GM12892 (cell line): ENCODE measurements around the gene INPP4A.

Experiments used
- DNase-seq: peaks from one replicate; pipeline ENCODE4 v3.0.0; 2011; ENCODE audit not compliant: insufficient read length
- FAIRE-seq: peaks from 2 replicates; lab custom pipeline; 2011; peaks lifted over from hg19 to GRCh38; lab: Jason Lieb, UNC
- POLR2A ChIP-seq: IDR thresholded peaks from 2 replicates; pipeline ENCODE4 v1.6.1; 2011; ENCODE audit warnings: low read depth, low read length, control low read depth
- POLR2AphosphoS5 ChIP-seq: IDR thresholded peaks from 2 replicates; pipeline ENCODE4 v1.6.1; 2011; ENCODE audit warnings: low read depth, low read length, control low read depth
- TAF1 ChIP-seq: IDR thresholded peaks from 2 replicates; pipeline ENCODE4 v1.6.1; 2011; ENCODE audit warnings: low read depth, mild to moderate bottlenecking, control low read depth, low read length, borderline replicate concordance

The INPP4A gene

GRCh38 chr2:98484652-98485452, 40.2 kb downstream of the INPP4A start:
- DNase-seq = no peak
- FAIRE-seq = peak; percentile 67
- no peak for TF ChIP-seq POLR2AphosphoS5
- no peak for TF ChIP-seq POLR2A
- TF ChIP-seq TAF1 = no peak

DNA sequence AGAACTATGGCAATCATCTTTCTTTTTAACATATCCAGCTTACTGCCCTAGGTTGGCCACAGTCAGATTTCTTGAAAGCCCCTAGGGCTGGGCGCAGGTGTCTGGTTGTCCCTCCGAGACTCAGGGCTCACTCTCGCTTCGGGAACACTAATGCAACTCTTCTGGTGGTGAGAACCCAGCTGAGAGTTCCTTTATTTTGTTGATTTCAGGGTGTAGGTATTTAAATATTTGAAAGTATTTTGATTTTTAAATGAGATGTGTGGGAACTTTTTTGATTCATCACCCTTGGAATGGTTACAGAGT, 40.7 kb downstream of the INPP4A start:
- FAIRE-seq (no peak), DNase-seq (no peak)

GRCh38 chr2:98486374-98486981, 41.8 kb downstream of the INPP4A start:
- no peak for DNase-seq
- FAIRE-seq = peak; percentile 33
- TF ChIP-seq TAF1 = no peak
- peak; percentile 31; the same call in 1 of the 2 replicates for TF ChIP-seq POLR2A
- no peak; the same call in none of the 2 replicates for TF ChIP-seq POLR2AphosphoS5

More for the DNA sequence above, 40.7 kb downstream of the INPP4A start:
- TF ChIP-seq POLR2AphosphoS5 (no peak), POLR2A (no peak), TAF1 (no peak)

GRCh38 chr2:98487101-98487805, 42.6 kb downstream of the INPP4A start:
- FAIRE-seq = no peak
- DNase-seq = no peak
- TF ChIP-seq TAF1 = no peak
- TF ChIP-seq POLR2AphosphoS5 = no peak
- 0 out of 2 replicates have a peak, but pooled peaks have one; percentile 12 for TF ChIP-seq POLR2A

DNA sequence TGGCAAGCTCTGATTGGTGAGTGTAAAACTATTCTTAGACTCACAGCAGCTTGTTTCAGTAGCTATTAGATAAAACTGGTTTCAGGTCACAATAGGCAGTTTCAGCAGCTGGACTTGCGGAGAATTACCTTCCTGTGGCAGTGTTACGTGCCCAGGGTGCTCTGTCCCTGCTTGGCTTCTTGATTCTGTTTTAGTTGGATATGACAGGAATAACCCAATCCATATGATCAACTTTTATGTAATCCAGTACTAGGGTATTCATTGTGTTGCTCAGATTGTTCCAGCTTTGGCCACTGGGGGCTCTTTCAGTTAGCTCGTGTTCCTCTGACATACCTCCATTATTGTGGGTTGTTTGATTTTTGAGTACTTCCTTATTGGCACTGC, 43.1 kb downstream of the INPP4A start:
- FAIRE-seq = peak; percentile 93
- TF ChIP-seq POLR2AphosphoS5 (peak; percentile 52; the same call in 1 of the 2 replicates), TAF1 (no peak), POLR2A (0 out of 2 replicates have a peak, but pooled peaks have one; percentile 37)
- no peak for DNase-seq

- FAIRE-seq (no peak), DNase-seq (no peak)
- TF ChIP-seq POLR2AphosphoS5 = no peak
- TF ChIP-seq TAF1 = no peak
Measured at GRCh38 chr2:98488252-98488651, 43.6 kb downstream of the INPP4A start.

DNA sequence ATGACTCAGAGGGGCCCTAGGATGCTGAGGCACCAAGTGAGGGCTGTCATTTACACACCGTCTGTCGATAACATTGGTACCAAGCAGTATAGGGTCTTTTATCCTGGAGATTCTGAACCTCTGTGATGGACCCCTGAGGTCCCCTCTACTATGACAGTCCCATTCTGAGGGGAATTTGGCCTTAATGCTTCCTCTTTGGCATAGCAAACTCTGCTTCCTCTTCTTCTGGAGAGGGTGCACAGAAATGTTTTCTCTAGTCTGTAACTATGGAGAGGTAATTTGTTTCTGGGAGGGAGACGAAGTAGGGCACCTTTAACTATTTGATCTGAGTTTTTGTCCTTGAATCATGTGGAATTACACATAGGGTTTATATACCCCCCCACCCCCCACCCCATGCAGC, 44.8 kb downstream of the INPP4A start:
- TF ChIP-seq POLR2AphosphoS5 (no peak), POLR2A (no peak), TAF1 (no peak)
- no peak for FAIRE-seq

DNA sequence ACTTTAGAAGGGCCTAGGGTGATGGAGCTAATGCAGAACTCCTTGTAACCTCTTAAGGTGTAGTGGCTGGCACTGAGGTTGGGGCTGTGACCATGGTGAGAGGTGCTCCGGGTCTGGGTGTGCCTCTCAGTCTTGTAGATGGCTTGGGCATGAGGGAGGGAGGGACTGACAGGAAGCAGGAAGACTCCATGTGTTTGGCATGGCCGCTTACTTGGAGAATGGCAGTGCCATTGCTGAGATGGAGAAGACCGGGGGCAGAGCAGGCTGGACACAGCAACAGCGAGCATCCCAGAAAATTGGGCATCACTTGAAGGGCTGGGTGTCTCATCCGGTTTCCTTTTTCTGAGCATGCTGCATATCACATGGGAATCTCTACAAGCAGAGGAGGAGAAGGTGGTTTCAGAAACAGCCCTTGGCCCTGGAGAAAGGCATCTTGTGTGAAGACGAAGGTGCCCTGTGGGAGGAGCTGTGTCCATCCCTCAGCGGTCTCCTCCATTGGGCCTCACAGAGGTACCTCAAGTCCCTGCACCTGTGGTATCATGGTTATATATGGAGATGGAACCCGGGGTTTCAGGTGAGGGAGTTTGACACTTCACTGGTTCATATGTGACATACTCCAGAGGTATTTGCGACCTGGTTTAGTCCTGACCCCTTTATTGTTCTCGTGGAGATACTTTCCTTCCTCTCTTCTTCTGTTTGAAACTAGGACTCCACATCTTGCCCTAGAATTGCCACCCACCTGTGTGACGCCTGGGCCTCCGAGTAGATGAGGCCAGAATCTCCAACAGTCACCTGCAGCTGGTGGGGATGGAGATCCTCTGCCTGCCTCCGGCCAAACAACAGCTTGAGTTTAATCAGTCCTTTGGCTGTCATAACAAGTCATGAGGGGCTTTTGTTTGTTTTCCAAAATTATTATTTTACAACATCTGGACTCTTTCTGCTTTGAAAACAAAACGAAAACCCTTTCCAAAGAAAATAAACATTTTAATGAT, 45.6 kb downstream of the INPP4A start:
- no peak for FAIRE-seq
- TF ChIP-seq POLR2A = no peak
- no peak for TF ChIP-seq TAF1
- no peak for TF ChIP-seq POLR2AphosphoS5
- DNase-seq = no peak

More for the DNA sequence above, 44.8 kb downstream of the INPP4A start:
- no peak for DNase-seq

GRCh38 chr2:98492441-98492840, 47.8 kb downstream of the INPP4A start:
- DNase-seq = no peak
- no peak for TF ChIP-seq POLR2A
- no peak for TF ChIP-seq POLR2AphosphoS5
- no peak for TF ChIP-seq TAF1
- FAIRE-seq = no peak

- no peak for FAIRE-seq
- TF ChIP-seq POLR2A = no peak
- TF ChIP-seq TAF1 = no peak
- no peak for TF ChIP-seq POLR2AphosphoS5
- DNase-seq = no peak
Measured at GRCh38 chr2:98494699-98495098, 50.0 kb downstream of the INPP4A start.
